Endothelial cell of umbilical vein (primary cell): ENCODE results near the gene RSPO1. TPM values are rescaled to one million over a fixed set of nuclear protein-coding genes. Genes with fewer than 3 reads are reported as not detected.

Experiments
- BruUV-seq: library from RNA; stranded (reverse); fragments of 400-500 nt; replicated peaks from 2 replicates; lab custom pipeline; 2021; lab: Mats Ljungman, UMichigan
- CTCF ChIA-PET: fragments of 300-600, 350-600 bp; sonication (Branson Sonifier 250); formaldehyde crosslinking; loops from one replicate; lab custom pipeline; 2021; ENCODE audit warnings: antibody characterized with exemption, inconsistent platforms; lab: Charles Lee
- POLR2A ChIA-PET: fragments of 300-600, 350-600 bp; sonication (Branson Sonifier 250); formaldehyde crosslinking; loops from one replicate; lab custom pipeline; 2021; ENCODE audit warnings: antibody characterized with exemption, inconsistent platforms; lab: Charles Lee
- DNase-seq: peaks from one replicate; pipeline ENCODE4 v3.0.0-alpha.2; 2011; ENCODE audit warnings: low read depth, low spot score
- FAIRE-seq: peaks from 2 replicates; lab custom pipeline; 2011; peaks lifted over from hg19 to GRCh38; lab: Jason Lieb, UNC
- H2AFZ ChIP-seq: 2 replicates; pipeline ENCODE4 v1.6.0; 2012; ENCODE audit warnings: low read depth, low read length, control low read depth, inconsistent platforms
- H3K27ac ChIP-seq: 2 replicates; pipeline ENCODE4 v1.5.1; 2011; ENCODE audit warnings: low read depth, mild to moderate bottlenecking, control low read depth, low read length, moderate library complexity; ENCODE audit not compliant: insufficient read depth
- H3K27me3 ChIP-seq, 2 experiments: 2 replicates each; pipeline versions ENCODE4 v1.6.0 to v1.6.1; 2011; ENCODE audit warnings: low read length in 2 of 2, mixed read lengths in 1 of 2; ENCODE audit not compliant: control insufficient read depth in 2 of 2, insufficient read depth in 2 of 2
- H3K36me3 ChIP-seq, 2 experiments: 2 replicates in 1 of 2; 3 replicates in 1 of 2; pipeline ENCODE4 v1.5.1; 2011; ENCODE audit warnings: low read length in 2 of 2, mild to moderate bottlenecking in 1 of 2, moderate library complexity in 1 of 2; ENCODE audit not compliant: control insufficient read depth in 2 of 2, insufficient read depth in 2 of 2; ENCODE audit errors: extremely low read depth in 1 of 2
- H3K4me1 ChIP-seq: 3 replicates; pipeline ENCODE4 v1.5.1; 2011; ENCODE audit warnings: mild to moderate bottlenecking, low read length; ENCODE audit not compliant: control insufficient read depth, insufficient read depth; ENCODE audit errors: extremely low read depth
- H3K4me2 ChIP-seq: 2 replicates; pipeline ENCODE4 v1.6.1; 2011; ENCODE audit warnings: low read length, control low read depth, mixed read lengths; ENCODE audit not compliant: insufficient read depth
- H3K4me3 ChIP-seq, 3 experiments: fragments of 200-600 bp in 1 of 3; sonication (generic), shearing (Covaris generic) in 1 of 3; replicated peaks in 1 of 3; 2 replicates each; pipeline ENCODE4 v1.5.1; 2011 to 2016; ENCODE audit warnings: control low read depth in 3 of 3, low read length in 3 of 3, mild to moderate bottlenecking in 2 of 3, inconsistent platforms in 1 of 3, low read depth in 1 of 3, moderate library complexity in 1 of 3; ENCODE audit not compliant: insufficient read depth in 1 of 3
- H3K79me2 ChIP-seq: 2 replicates; pipeline ENCODE4 v1.6.0; 2012; ENCODE audit warnings: low read length, inconsistent platforms; ENCODE audit not compliant: control insufficient read depth, insufficient read depth
- H3K9ac ChIP-seq: replicated peaks from 2 replicates; pipeline ENCODE3; 2011; ENCODE audit warnings: low read length, control low read depth; ENCODE audit not compliant: insufficient read depth; ENCODE audit errors: extremely low read depth
- H3K9me1 ChIP-seq: replicated peaks from 3 replicates; pipeline ENCODE4 v1.6.0; 2011; ENCODE audit warnings: mild to moderate bottlenecking, low read length; ENCODE audit not compliant: control insufficient read depth, insufficient read depth; ENCODE audit errors: extremely low read depth
- H3K9me3 ChIP-seq: replicated peaks from 2 replicates; pipeline ENCODE4 v1.5.1; 2012; ENCODE audit warnings: low read length, inconsistent platforms; ENCODE audit not compliant: control insufficient read depth, insufficient read depth
- H4K20me1 ChIP-seq: replicated peaks from 2 replicates; pipeline ENCODE3; 2011; ENCODE audit warnings: mild to moderate bottlenecking, low read length; ENCODE audit not compliant: control insufficient read depth, insufficient read depth; ENCODE audit errors: extremely low read depth
- CTCF ChIP-seq, 2 donors: IDR thresholded peaks; 1 replicate in 1 of 2; 2 replicates in 1 of 2; pipeline ENCODE4 v1.5.1; 2011; ENCODE audit warnings: low read length in 2 of 2, mild to moderate bottlenecking in 2 of 2, moderate library complexity in 2 of 2, control low read depth in 1 of 2, inconsistent platforms in 1 of 2, low read depth in 1 of 2; ENCODE audit not compliant: insufficient read depth in 1 of 2; ENCODE audit errors: extremely low read depth in 1 of 2
- EZH2 ChIP-seq: IDR thresholded peaks from 2 replicates; pipeline ENCODE4 v1.6.1; 2012; ENCODE audit warnings: borderline replicate concordance, low read depth, mild to moderate bottlenecking, moderate library complexity, low read length, inconsistent platforms; ENCODE audit not compliant: severe bottlenecking
- FOS ChIP-seq: IDR thresholded peaks from 2 replicates; pipeline ENCODE4 v1.6.1; 2011; ENCODE audit warnings: mild to moderate bottlenecking, low read length, moderate library complexity, borderline replicate concordance; ENCODE audit not compliant: insufficient read depth
- GATA2 ChIP-seq: IDR thresholded peaks from 2 replicates; pipeline ENCODE4 v1.7.0; 2011; ENCODE audit warnings: low read depth, mild to moderate bottlenecking, moderate library complexity, mixed read lengths, low read length; ENCODE audit not compliant: insufficient read length, insufficient read depth
- JUN ChIP-seq: IDR thresholded peaks from 2 replicates; pipeline ENCODE4 v1.6.1; 2011; ENCODE audit warnings: borderline replicate concordance, low read depth; ENCODE audit not compliant: insufficient read length, insufficient read depth
- MAX ChIP-seq: IDR thresholded peaks from 2 replicates; pipeline ENCODE4 v1.6.1; 2011; ENCODE audit not compliant: insufficient read depth, insufficient read length
- MYC ChIP-seq: IDR thresholded peaks from one replicate; pipeline ENCODE4 v1.6.1; 2011; ENCODE audit warnings: mild to moderate bottlenecking, low read depth, low read length
- POLR2A ChIP-seq: IDR thresholded peaks from 2 replicates; pipeline ENCODE4 v1.6.1; 2012; ENCODE audit warnings: low read depth, mild to moderate bottlenecking, control low read depth, low read length
- POLR2AphosphoS5 ChIP-seq: IDR thresholded peaks from 2 replicates; pipeline ENCODE4 v1.6.1; 2012; ENCODE audit warnings: low read depth, mild to moderate bottlenecking, control low read depth, low read length, moderate library complexity; ENCODE audit not compliant: insufficient read depth
- dilution Hi-C: fragments of 300-500 bp; cut with MboI; formaldehyde crosslinking; loops from one replicate; pipeline ENCODE4 v1.15.0; 2019; ENCODE audit warnings: low sequenced_read_pairs; ENCODE audit not compliant: extremely low pct_ligation_motif_present
- intact Hi-C: fragments of 100-400 bp; cut with micrococcal nuclease; formaldehyde crosslinking; loops from one replicate; pipeline ENCODE4 v1.10.0; 2022
- polyA plus RNA-seq, 4 experiments: library from polyadenylated mRNA; depleted of rRNA in 3 of 4; stranded (reverse) in 3 of 4; unstranded in 1 of 4; fragments of >200 nt; gene quantifications; 2 replicates each; pipeline versions ENCODE4 v1.2.1 to v1.2.3, GENCODE V29; 2011 to 2012; ENCODE audit warnings: missing spikeins in 1 of 4
- total RNA-seq: library from RNA; stranded (reverse); gene quantifications from 2 replicates; pipeline ENCODE4 v1.2.3, GENCODE V29; 2021

RSPO1 gene
- total and polyA plus RNA-seq, 2 donors (not counting 3 experiments of a cell fraction or from before 2014, with no cell fraction given): not detected

GRCh38 chr1:37656881-37657280, 22.2 kb upstream of the RSPO1 start:
- H3K4me2 ChIP-seq: no peak overlapping the region
- no peak overlapping the region for H3K4me3 ChIP-seq
- peaks cover 0 to 4% of the 10 kb centered on the region in 2 experiments for H3K27me3 ChIP-seq
- ChIA-PET POLR2A (no interaction called here), CTCF (no interaction called here)
- H2AFZ ChIP-seq: no peak overlapping the region
- dilution Hi-C loops: no loop called here
- no peaks in the 10 kb centered on the region for H3K36me3 ChIP-seq
- no peaks in the 10 kb centered on the region for H3K9me3 ChIP-seq
- DNase-seq (no peak), FAIRE-seq (no peak)
- H3K9ac ChIP-seq: no peak overlapping the region
- intact Hi-C loops: no loop called here
- no peaks in the 10 kb centered on the region for H3K79me2 ChIP-seq
- no TSS peak for BruUV-seq
- H3K9me1 ChIP-seq: no peaks in the 10 kb centered on the region
- H4K20me1 ChIP-seq: no peaks in the 10 kb centered on the region
- H3K27ac ChIP-seq: no peak overlapping the region
- no peaks in the 10 kb centered on the region for H3K4me1 ChIP-seq
- TF ChIP-seq FOS (no peak), MAX (no peak), CTCF (IDR thresholded peaks at IDR 0.05; ENCODE audit: extremely low read depth in 1 of 2, insufficient read depth in 1 of 2, low read depth in 1 of 2, low read length in 2 of 2) (no peak), MYC (no peak), POLR2A (no peak), JUN (no peak), POLR2AphosphoS5 (no peak), EZH2 (no peak), GATA2 (no peak)
